ENCODE results near the gene KLF2. TPM values are rescaled to one million over a fixed set of nuclear protein-coding genes. Genes with fewer than 3 reads are reported as not detected.

The KLF2 gene
- total and polyA plus RNA-seq, 10 of the 15 experiments (the other 5 are each of a cell fraction or from before 2014, with no cell fraction given): 0.16 to 13.7 (median 1.0) TPM

- TF ChIP-seq RCOR1 (conservative IDR thresholded peaks at IDR 0.05; ENCODE audit: low read depth, low read length) (no peak; the same call in 1 of the 2 replicates), NRF1 (conservative IDR thresholded peaks at IDR 0.05; ENCODE audit: low read depth, low read length) (no peak), ELK1 (IDR thresholded peaks at IDR 0.05; ENCODE audit: low read depth, low read length) (no peak), SMAD5 (IDR thresholded peaks at IDR 0.05; ENCODE audit: low read depth) (no peak), GABPA (IDR thresholded peaks at IDR 0.05; ENCODE audit: low read depth) (no peak), TAF1 (IDR thresholded peaks at IDR 0.05; ENCODE audit: borderline replicate concordance, low read depth, low read length) (0 out of 2 replicates have a peak, but pooled peaks have one; percentile 3), ATF3 (IDR thresholded peaks at IDR 0.05; ENCODE audit: borderline replicate concordance, extremely low read depth, low read depth, low read length) (no peak), ZNF622 (IDR thresholded peaks at IDR 0.05) (no peak), TCF3 (IDR thresholded peaks at IDR 0.05; ENCODE audit: borderline replicate concordance, insufficient read depth, low read depth, low read length) (0 out of 2 replicates have a peak, but pooled peaks have one; percentile 47), CEBPZ (IDR thresholded peaks at IDR 0.05; ENCODE audit: low read depth, low read length) (no peak), KDM1A (IDR thresholded peaks at IDR 0.05; ENCODE audit: borderline replicate concordance) (no peak), E2F8 (IDR thresholded peaks at IDR 0.05; ENCODE audit: low read depth, partially characterized antibody) (no peak), SKIL (IDR thresholded peaks at IDR 0.05; ENCODE audit: low read depth, poor library complexity, severe bottlenecking) (peak; percentile 77), BACH1 (IDR thresholded peaks at IDR 0.05; ENCODE audit: borderline replicate concordance) (peak; percentile 43; the same call in 1 of the 2 replicates), CREM (IDR thresholded peaks at IDR 0.05; ENCODE audit: low read depth) (peak; percentile 43; the same call in 1 of the 2 replicates), RAD21 (IDR thresholded peaks at IDR 0.05; ENCODE audit: insufficient read depth, low read depth, low read length) (no peak), SPI1 (IDR thresholded peaks at IDR 0.05; ENCODE audit: borderline replicate concordance, insufficient read depth, low read depth, low read length) (peak; percentile 87), CHD1 (IDR thresholded peaks at IDR 0.05; ENCODE audit: low read depth, low read length) (peak; percentile 32; the same call in 1 of the 2 replicates), JUND (IDR thresholded peaks at IDR 0.05; ENCODE audit: low read depth, low read length) (no peak)
Observed at GRCh38 chr19:16366433-16367260, 42.0 kb downstream of the KLF2 start (continued).
